HG03520 (cell line): Measurements from ENCODE around the gene SLC7A11.
"Not testable (repeated sequence)": the region's sequence is repeated elsewhere in the genome, so short reads cannot be mapped to it uniquely, and the experiment has no call there.

Experiments used
- ATAC-seq: cut with Tn5 transposase; IDR thresholded peaks from one replicate; pipeline ENCODE4 v1.9.1; 2021; ENCODE audit warnings: mild to moderate bottlenecking, moderate library complexity; ENCODE audit not compliant: unreplicated experiment

Gene SLC7A11

DNA sequence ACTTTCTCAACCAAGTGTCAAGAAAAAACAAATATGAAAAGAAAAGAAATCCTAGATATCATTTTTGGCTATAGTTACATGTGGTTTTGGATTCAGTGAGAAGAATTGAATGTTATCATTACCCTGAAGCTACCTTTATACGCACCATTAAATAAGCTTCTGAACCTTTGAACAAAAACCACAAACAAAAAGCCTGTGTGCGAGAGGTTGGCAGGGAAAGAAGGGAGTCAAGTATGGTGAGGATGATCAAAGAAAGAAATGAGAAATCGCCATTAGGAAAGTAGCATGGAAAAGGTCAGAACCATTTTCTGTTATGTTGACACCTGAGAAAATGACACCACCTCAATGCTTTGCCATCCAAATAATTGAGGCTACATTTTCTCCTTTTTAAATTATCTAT is 1.2 kb upstream of the SLC7A11 start:
- no peak for ATAC-seq

DNA sequence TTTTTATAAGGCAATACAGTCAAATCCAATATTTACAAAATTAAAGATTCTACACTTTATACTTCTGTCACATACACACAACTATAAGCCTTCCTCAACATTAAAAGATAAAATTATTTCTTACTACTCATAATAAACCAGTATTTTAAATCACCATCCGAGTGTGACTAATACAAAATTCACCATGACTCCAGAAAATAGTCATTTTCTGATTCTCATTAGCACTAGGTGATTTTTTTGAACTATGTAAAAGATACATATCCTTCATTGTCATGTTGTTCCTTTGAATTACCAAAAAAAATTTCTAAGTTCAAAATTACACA is 646 bp upstream of the SLC7A11 start:
- no peak for ATAC-seq

DNA sequence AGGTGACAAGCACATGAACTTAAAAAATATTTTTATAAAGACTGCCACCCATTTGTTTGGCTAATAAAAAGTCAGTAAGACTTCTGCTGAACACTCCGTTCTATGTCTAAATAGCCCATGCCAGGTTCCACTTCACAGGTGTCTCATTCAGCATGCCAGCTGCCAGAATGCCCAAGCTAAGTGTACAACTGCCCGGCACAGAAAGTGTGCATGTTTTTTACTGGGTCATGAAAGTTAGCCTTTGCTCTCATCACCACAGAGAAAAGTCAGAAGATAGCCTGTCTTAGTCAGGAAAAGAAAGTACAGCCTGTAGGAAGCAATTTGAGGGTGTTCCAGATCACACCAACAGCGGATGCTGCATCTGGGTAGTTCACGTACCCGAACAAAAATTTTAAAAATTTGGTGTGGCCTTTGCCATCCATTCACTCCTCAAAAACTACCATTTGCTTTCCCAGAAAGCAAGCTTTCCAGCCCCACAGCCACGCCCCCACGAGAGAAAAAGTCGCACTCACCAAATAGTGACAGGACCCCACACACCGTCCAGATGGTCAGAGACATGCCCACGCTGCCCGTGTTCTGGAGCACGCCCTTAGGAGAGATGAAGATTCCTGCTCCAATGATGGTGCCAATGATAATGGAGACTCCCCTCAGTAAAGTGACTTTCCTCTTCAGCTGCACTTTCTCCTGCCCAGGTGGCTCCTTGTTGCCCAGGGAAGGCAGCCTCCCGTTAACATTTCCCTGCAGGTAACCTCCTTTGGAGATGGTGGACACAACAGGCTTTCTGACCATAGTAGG is 671 bp downstream of the SLC7A11 start:
- ATAC-seq = no peak

DNA sequence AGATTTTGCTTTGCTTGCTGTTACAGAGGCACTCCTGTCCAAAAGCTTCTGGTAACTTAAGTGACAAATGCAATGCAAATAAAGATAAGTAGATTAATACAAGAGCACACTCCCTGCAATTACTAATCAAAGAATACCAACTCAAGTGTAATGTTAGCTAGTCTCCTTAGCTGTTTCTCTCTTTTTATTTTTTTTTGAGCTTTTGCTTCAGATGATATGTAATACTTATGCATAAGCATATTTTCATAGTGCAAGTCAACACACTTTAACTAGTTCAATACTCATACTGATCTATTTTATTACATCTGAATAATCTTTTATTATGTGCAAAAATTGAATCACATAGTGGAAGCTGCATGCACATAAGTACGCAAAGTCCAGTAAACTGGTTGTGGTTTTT is 2.7 kb downstream of the SLC7A11 start:
- ATAC-seq = no peak

DNA sequence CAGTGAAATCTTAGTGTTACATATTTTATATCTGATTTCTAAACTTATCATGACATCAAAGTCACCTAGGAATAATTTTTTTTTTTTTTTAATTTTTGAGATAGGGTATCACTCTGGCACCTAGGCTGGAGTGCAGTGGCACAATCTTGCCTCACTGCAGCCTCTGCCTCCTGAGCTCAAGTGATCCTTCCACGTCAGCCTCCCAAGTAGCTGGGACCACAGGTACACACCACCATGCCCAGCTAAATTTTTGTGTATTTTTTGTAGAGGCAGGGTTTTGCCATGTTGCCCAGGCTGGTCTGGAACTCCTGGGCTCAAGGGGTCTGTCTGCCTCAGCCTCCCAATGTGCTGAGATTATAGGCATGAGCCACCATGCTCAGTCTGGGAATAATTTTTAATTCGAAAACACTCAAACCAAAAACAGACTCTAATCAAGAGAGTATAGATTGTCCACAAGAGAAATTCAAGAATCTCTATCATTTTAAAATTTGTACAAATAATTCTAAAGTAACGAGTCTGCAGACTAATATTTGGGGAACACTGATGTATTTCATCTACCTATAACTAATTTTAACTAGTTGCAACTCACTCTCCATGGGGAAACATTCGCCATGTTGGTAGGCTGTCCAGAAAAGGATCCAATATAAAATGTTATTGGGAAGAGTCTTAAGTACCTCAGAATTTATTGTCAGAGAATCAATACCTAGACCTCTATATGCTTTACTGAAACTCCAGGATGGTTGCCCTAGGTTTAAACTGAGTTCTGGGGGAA is 3.4 kb downstream of the SLC7A11 start:
- no peak for ATAC-seq

DNA sequence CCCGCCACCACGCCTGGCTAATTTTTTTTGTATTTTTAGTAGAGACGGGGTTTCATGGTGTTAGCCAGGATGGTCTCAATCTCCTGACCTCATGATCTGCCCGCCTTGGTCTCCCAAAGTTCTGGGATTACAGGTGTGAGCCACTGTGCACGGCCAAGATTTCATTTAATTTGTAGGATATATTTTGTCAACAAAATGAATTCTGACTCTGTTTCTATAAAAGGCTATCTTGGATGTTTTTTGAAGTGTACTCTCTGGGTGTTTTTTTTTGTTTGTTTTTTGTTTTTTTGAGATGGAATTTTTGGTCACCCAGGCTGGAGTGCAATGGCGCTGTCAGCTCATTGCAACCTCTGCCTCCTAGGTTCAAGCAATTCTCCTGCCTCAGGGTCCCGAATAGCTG is 5.0 kb downstream of the SLC7A11 start:
- ATAC-seq = not testable (repeated sequence)

DNA sequence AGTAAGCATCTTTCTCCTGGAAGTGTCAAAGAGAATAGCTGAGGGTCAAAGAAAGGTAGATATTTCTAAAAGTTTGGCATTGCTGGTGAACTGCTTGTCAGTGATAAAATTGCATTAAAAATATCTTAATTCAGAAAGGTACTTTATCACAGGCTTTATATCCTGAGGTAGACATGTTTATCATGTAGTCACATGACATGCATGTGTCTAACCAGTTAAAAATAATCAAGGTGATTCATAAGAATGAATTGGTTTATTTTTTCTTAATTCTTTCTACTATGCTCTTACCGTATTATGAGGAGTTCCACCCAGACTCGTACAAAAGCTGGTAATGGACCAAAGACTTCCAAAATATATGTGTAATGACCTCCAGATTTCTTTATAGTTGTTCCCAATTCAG is 6.1 kb downstream of the SLC7A11 start:
- ATAC-seq = no peak

DNA sequence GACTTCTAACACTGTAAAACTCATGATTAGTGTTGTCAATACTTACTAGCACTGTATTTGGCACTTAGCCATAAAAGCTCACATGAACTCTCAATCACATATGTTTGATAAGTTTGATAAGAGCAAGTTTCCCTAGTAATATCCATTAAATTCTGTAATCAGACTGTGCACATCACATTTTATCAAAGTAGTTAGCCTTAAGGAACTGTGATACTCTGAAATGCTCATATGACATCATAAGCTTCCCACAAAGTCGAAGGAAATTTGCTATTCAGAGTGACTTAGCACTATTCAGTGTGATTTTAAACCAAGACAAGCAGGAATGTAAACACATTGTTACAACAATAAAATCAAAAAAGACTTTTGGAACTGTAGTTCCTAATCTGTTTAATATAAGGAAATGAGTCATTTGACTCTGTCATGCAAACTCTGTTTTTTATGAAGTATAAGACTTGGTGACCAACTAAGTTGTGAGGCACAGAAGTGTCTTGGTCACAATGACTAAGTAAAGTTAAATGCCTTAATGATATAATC is 6.7 kb downstream of the SLC7A11 start:
- no peak for ATAC-seq

DNA sequence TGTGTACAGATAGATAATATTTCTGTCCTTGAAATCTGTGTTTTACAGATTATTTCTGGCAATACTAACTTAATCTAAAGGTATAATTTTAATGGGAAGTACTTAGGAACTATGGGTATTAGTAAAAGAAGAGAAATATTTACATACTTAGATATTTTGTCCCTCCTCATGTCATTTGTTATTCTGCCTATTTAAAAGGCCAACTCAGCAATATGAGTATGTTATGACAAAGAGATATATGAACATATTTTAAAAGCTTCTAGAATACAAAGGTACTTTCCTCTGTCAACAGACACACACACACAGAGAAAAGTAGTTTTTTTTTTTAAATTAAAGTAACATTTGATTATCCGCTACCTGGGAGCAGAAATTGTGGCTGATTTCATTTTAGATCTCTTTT is 7.9 kb downstream of the SLC7A11 start:
- no peak for ATAC-seq

DNA sequence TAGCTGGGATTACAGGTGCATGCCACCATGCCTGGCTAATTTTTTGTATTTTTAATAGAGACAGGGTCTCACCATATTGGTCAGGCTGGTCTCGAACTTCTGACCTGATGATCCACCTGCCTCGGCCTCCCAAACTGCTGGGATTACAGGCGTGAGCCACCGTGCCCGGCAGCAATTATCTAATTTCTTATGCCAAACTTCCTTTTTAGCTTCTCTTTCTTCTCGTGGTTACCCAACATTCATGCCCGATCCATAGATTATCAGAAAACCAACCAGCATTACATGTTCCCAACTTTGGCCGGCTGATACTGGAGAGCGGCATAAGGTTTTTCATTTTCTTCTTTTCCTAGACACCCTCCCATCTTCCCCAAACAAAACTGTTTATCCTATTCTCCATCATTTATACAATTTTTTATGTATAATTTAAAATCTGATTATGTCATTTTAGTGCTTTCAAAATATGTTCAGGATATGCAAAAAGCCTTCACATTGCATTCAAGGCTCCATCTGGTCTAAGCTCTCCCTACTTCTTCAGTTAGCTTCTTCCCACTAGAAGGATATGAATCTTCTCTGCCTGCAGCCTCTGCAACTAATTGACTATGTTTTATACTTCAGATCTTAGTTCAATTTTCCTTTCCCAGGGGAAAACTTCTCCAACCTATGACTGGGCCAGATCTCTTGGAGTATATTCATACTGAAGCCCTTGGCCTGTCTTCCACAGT is 8.7 kb downstream of the SLC7A11 start:
- no peak for ATAC-seq

DNA sequence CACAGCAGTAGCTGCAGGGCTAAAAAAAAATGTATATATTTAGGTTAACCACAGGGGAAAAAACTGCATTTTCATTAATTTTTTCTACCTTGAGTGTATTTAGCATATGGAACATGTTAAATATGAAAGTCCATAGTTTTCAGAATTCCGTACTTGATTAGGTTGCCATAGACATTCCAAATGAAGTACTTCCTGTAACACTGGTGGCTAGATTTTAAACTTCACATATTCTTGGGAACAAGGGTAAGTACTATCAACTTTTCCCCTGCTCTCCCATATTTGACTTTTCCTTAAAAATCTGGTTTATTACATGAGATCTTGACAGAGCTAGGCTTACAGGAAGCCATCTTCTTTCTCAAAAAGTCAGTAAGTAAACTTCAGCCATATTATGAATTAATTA is 9.8 kb downstream of the SLC7A11 start:
- ATAC-seq = no peak

DNA sequence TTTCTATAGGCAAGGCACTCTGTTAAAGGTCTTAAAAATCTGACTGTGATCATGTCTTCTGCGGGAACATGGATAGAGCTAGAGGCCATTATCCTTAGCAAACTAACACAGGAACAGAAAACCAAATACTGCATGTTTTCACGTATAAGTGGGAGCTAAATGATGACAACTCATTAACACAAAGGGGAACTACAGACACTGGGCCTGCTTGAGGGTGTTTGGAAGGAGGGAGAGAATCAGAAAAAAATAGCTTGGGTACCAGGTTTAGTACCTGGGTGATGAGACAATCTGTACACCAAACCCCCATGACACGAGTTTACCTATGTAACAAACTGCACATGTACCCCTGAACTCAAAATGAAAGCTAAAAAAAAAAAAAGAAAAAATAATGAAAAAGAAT is 12.1 kb downstream of the SLC7A11 start:
- ATAC-seq = no peak

DNA sequence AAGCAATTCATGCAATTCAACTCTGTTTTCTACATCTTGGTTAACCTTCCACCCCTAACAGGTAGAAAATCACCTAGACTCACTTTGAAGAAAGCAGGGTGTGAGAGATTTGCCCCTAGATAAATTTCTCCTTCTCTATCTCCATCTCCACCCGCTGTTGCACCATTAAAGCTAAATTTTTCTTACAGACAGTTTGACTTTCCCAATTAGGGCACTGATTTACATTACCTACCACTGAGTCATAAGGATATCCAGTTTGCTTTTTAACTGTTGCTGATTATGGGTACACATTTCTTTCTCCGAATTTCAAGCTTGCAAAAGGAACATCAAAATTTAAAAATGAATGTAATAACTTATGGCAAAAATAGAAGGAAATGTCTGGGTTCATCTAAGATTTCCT is 13.0 kb downstream of the SLC7A11 start:
- ATAC-seq = no peak

DNA sequence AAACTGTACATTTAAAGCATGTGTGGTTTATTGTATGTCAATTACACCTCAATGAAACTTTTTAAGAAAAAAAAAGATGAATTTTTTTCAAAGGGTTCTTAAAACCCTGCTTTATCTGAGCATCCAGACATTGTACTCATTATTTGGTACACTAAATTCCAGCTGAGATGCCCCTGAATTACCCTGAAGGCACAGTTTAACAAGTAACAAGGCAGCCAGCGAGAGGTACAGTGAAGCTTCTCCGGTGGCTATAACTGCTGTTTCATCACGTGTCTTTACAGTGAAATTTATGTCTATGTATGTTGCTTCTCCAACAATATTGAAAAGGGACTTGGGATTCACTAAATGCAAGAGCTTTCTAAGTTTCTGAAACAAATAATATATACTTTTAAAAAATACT is 15.8 kb downstream of the SLC7A11 start:
- ATAC-seq = no peak

DNA sequence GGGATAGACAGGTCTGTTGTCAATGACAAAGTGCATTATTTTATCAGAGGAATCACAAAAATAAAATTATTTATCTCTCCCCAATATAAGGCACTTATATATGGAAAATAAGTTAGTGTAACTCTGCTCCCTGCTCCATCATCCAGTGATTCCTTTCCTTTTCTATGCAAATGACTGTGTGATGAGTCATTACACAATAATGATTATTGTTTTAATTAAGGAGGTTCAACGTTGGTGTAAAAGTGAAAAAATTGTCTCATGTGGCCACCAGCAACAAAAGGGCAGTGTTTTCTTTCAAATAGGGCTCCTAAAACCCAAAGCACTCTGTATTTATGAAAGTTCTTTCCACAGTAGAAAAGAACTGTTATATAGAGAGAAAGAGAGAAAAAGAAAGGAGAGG is 16.7 kb downstream of the SLC7A11 start:
- no peak for ATAC-seq

DNA sequence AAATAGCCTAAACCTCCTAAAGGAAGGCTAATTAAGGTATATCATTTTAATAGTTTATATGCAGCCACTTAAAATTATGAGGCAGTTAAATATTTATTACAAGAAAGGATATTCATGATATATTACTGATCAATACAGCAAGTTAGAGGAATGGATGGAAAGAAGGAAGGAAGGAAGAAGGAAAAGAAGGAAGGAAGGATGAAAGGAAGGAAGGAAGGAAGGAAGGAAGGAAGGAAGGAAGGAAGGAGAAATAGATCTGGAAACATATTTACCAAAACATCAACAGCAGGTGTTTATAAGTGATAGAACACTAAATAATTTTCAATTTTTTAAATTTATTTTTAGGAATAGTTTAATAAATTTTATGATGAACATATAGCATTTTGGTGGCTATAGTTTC is 17.5 kb downstream of the SLC7A11 start:
- ATAC-seq = no peak

DNA sequence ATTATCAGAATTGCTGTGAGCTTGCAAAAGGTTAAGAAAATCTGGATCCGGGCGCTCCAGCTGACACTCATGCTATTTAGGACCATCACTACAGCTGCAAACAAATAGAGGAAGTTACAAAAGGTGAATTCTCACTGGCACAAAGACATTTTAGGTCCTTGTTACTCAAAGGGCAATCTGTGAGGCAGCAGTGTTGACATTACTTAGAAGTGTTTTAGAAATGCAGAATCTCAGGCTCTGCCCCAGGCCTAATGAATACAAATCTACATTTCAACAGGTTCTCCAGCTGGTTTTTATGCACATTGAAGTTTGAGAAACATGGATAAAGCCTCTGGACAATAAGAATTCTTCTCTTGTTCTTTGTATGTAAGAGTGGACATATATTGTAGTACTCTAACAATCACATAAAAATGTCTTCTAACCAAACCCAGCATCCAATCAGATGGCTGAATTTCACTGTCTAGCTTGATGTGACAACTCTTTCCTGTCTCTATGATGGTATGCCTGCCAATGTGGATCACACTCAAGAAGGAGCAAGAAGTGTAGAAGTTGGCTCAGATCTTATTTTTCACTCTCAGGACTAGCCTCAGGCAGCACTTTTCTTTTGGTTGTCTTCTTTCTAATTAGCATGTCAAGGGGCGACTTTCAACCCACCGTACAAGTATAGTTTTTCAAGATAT is 18.8 kb downstream of the SLC7A11 start:
- peak; percentile 67 for ATAC-seq

DNA sequence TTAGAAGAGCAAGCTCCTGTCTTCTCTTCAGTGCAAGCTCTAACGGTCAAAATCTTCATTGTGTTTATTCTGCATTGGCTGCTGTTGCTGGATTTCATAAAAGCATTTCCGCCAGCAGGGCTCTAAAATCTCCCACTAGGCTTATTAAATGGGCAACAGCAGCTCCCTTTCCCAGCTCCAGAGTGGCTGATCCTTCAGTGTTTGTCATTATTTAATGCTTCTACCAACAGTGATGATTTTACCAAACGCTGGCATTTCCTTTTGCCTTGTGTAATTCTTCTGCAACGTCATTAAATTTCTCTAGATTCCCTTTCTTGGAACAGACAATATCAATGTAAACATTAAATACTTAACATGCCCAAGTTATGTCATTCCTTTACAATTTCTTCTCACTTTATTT is 20.1 kb downstream of the SLC7A11 start:
- no peak for ATAC-seq

DNA sequence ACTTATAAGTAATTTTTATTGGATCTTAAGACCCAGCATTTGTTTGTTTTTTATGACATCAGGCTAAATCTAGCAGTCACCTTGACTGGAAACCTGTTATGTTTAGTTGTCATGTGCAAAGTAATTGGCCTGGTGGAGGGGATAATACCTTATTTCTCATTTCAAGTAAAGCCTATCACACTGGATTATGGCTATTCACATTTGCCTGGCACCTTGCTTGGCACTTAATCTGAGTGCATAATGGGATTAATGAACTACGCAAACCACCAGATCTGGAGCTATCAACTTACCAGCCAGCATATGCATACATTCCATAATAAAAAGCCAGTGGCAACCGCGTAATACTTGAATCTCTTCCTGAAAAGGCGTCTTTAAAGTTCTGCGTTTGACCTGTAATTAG is 23.2 kb downstream of the SLC7A11 start:
- no peak for ATAC-seq

DNA sequence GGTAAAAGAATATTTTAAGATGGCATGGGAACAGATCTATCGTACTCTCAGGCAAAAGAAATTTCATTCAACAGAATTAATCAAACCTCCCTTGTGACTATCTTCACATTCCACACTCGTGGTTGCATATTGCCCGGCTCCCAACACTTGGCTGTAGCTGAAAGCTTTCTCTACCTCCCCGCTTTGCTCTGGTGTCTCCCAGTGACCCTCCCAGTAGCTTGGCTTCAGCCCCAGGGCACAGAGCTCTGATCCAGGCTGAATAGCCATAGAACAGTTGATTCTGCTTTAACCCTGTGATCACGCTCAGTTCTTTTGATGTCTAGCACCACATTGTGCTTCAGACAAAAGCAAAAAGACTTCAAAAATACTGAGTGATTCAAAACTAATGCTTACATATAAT is 24.6 kb downstream of the SLC7A11 start:
- no peak for ATAC-seq

DNA sequence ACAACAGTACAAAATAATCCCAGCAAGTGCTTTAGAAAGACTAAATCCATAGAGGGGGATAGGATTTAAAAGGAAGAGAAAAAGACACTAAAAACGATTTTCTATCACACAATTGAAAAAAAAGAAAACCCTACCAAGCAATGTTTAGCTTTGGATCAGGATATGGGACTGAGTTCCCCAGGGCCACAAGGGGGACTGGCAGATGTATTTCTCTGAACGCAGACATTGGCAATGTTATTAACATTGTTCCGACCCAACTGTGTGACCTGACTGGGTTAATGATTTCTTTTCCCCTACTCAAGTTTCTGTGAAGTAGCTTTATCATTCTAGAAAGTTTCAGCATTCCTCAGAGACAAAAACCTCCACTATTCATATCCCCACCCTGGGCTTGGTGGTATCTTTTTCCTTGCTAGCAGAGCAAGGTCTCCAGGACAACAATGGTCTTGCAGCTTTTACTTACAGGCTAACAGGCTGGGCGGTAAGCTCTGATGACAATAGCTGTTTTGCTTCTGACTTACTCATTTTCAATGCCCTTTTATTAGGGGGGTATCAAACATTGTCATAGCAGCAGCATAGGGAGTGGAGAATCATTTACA is 25.8 kb downstream of the SLC7A11 start:
- ATAC-seq = no peak
